Measurements from ENCODE around the gene PTMS. TPM values are rescaled to one million over a fixed set of nuclear protein-coding genes. Genes with fewer than 3 reads are reported as not detected.

PTMS gene
- total RNA-seq, 1 experiment from 2014 or later = 62.9 TPM

DNA sequence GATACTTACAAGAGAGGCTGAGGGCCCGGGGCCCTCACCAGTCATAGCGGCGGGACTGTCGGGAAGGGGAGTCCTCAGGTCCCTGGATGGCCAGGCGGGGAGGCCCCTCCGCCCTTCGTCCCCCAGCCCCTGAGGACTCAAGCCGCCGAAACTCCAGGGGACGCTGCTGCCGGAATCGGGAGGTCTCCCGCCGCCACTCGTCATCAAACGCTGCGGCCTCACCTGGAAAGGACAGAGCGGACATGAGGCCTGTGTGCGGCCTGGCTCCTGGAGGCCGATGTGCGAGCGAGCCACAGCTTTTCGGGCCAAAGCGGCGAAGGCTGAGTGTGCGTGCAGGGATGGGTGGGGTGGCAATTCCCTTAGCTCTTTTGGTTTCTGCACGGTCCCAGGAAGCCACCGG lies 17.4 kb upstream of the PTMS start:
- no peak overlapping the region for H3K4me3 Mint-ChIP-seq (ENCODE audit: low read depth, unreplicated experiment)
- no peak for DNase-seq
- no peaks in the 10 kb centered on the region for H3K27me3 Mint-ChIP-seq (ENCODE audit: unreplicated experiment)
- no peak overlapping the region for H3K27ac Mint-ChIP-seq (ENCODE audit: unreplicated experiment)
- no TSS peak for BruUV-seq (replicated peaks)
- TF ChIP-seq, protein P1, sequence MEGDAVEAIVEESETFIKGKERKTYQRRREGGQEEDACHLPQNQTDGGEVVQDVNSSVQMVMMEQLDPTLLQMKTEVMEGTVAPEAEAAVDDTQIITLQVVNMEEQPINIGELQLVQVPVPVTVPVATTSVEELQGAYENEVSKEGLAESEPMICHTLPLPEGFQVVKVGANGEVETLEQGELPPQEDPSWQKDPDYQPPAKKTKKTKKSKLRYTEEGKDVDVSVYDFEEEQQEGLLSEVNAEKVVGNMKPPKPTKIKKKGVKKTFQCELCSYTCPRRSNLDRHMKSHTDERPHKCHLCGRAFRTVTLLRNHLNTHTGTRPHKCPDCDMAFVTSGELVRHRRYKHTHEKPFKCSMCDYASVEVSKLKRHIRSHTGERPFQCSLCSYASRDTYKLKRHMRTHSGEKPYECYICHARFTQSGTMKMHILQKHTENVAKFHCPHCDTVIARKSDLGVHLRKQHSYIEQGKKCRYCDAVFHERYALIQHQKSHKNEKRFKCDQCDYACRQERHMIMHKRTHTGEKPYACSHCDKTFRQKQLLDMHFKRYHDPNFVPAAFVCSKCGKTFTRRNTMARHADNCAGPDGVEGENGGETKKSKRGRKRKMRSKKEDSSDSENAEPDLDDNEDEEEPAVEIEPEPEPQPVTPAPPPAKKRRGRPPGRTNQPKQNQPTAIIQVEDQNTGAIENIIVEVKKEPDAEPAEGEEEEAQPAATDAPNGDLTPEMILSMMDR (IDR thresholded peaks at IDR 0.05; ENCODE audit: unreplicated experiment) = no peak
- intact Hi-C loops (cut with micrococcal nuclease; ENCODE audit: unreplicated experiment) = no loop called here
- CTCF ChIA-PET = no interaction called here
- H3K9me3 Mint-ChIP-seq (ENCODE audit: low read depth, unreplicated experiment) = no peaks in the 10 kb centered on the region
- H3K36me3 Mint-ChIP-seq (ENCODE audit: insufficient read depth, unreplicated experiment) = peaks cover 54% of the 10 kb centered on the region
- peaks cover 3% of the 10 kb centered on the region for H3K4me1 Mint-ChIP-seq (ENCODE audit: low read depth, unreplicated experiment)

DNA sequence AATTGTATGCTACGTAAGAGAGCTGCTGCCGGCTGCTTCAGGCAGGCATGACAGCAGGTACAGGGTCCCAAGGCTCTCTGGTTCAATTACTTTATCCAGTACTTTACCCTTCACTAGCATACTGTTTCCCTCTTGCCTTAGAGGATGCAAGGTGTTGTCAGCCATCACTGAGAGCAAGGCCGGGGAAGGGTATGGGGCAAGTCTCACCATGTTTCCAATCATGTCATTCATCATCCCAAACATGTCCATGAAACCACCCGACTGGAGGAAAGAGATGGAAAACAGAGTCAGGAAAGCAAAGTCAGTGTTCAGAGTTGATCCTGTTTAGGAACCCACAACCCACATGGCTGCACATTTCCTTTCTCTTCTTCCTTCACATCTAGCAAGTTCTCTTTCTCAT lies 15.7 kb upstream of the PTMS start:
- no peaks in the 10 kb centered on the region for H3K9me3 Mint-ChIP-seq (ENCODE audit: low read depth, unreplicated experiment)
- H3K4me3 Mint-ChIP-seq (ENCODE audit: low read depth, unreplicated experiment) = no peak overlapping the region
- DNase-seq = no peak
- H3K36me3 Mint-ChIP-seq (ENCODE audit: insufficient read depth, unreplicated experiment) = peaks cover 55% of the 10 kb centered on the region
- intact Hi-C loops (cut with micrococcal nuclease; ENCODE audit: unreplicated experiment) = no loop called here
- no peak overlapping the region for H3K27ac Mint-ChIP-seq (ENCODE audit: unreplicated experiment)
- H3K4me1 Mint-ChIP-seq (ENCODE audit: low read depth, unreplicated experiment) = peaks cover 7% of the 10 kb centered on the region
- CTCF ChIA-PET = no interaction called here
- TF ChIP-seq, protein P1 (IDR thresholded peaks at IDR 0.05; ENCODE audit: unreplicated experiment) = no peak
- no TSS peak for BruUV-seq (replicated peaks)
- no peaks in the 10 kb centered on the region for H3K27me3 Mint-ChIP-seq (ENCODE audit: unreplicated experiment)

GRCh38 chr12:6751767-6752166 lies 14.4 kb upstream of the PTMS start:
- BruUV-seq (replicated peaks) = no TSS peak
- H3K27ac Mint-ChIP-seq (ENCODE audit: unreplicated experiment) = peak overlapping the region; percentile 88
- H3K4me3 Mint-ChIP-seq (ENCODE audit: low read depth, unreplicated experiment) = peak overlapping the region; percentile 98
- intact Hi-C loops (cut with micrococcal nuclease; ENCODE audit: unreplicated experiment) = loop anchor here (2.0 kb wide), 2 partner anchors 27 to 83 kb away; no protein-coding TSS in a partner anchor
- H3K36me3 Mint-ChIP-seq (ENCODE audit: insufficient read depth, unreplicated experiment) = peaks cover 52% of the 10 kb centered on the region
- CTCF ChIA-PET = interaction anchor here (1.7 to 2.7 kb wide), 3 partner anchors 15 to 100 kb away, joined by 13 to 24 read pairs (median 19); partner anchors contain the start of genes CDCA3, COPS7A, PTMS and USP5
- no peaks in the 10 kb centered on the region for H3K9me3 Mint-ChIP-seq (ENCODE audit: low read depth, unreplicated experiment)
- peaks cover 8% of the 10 kb centered on the region for H3K27me3 Mint-ChIP-seq (ENCODE audit: unreplicated experiment)
- TF ChIP-seq, protein P1 (IDR thresholded peaks at IDR 0.05; ENCODE audit: unreplicated experiment) = no peak
- H3K4me1 Mint-ChIP-seq (ENCODE audit: low read depth, unreplicated experiment) = peaks cover 7% of the 10 kb centered on the region
- DNase-seq = no peak

DNA sequence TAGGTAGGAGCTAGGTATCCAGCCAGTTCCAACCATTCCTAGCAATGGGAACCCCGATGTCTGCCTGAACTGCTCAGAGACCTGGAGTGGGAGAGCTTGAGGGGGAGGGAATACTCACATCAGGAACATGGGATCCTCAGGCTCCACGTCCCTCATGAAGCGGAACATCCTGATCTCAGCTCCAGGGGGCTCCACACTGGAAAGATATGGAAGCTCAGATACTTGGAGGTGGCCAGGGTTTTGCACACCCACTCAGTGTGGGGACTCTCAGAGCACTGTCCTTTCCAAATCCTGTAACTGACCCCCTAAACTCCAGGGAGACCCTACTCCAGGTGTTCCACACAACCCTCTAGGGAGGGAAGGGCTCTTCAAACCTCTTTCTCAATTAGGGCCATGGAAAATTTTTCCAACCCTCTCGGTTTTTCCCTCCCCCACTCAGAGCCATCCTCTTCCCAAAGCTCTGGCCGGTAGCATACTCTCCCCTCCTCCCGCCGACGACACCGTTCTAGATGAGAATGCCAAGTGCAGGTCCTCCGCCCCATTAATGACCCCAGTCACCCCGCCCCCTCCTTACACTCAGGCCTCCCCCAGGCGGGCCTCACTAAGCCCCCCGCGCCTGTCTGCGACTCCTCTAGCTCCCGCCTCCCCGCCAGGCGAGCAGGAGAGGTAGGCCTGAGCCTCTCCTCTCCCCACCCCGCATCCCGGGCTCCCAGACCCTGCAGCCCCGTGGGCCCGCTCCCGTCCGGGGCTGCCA lies 13.8 kb upstream of the PTMS start:
- Mint-ChIP-seq H3K27ac (ENCODE audit: unreplicated experiment) (peak overlapping the region; percentile 88), H3K4me1 (ENCODE audit: low read depth, unreplicated experiment) (peaks cover 7% of the 10 kb centered on the region), H3K4me3 (ENCODE audit: low read depth, unreplicated experiment) (peak overlapping the region; percentile 98), H3K27me3 (ENCODE audit: unreplicated experiment) (peaks cover 14% of the 10 kb centered on the region), H3K9me3 (ENCODE audit: low read depth, unreplicated experiment) (no peaks in the 10 kb centered on the region), H3K36me3 (ENCODE audit: insufficient read depth, unreplicated experiment) (peaks cover 46% of the 10 kb centered on the region)
- no TSS peak for BruUV-seq (replicated peaks)
- intact Hi-C loops (cut with micrococcal nuclease; ENCODE audit: unreplicated experiment) = loop anchor here (2.0 kb wide), 2 partner anchors 26 to 82 kb away; no protein-coding TSS in a partner anchor
- CTCF ChIA-PET = interaction anchor here (0.6 to 2.7 kb wide), 8 partner anchors 14 to 139 kb away, joined by 3 to 24 read pairs (median 4); partner anchors contain the start of genes CDCA3, COPS7A, PTMS and USP5
- TF ChIP-seq, protein P1 (IDR thresholded peaks at IDR 0.05; ENCODE audit: unreplicated experiment) = no peak
- no peak for DNase-seq

All from Calu3 (cell line).